DND-41 (cell line): Measurements from ENCODE around the gene EYA2.

ENCODE experiments used
- CTCF ChIP-seq: IDR thresholded peaks from 2 replicates; pipeline ENCODE4 v1.5.1; 2012; ENCODE audit warnings: borderline replicate concordance, low read length, moderate library complexity, mild to moderate bottlenecking; ENCODE audit not compliant: poor library complexity, severe bottlenecking; ENCODE audit errors: extremely low read depth
- EZH2 ChIP-seq: IDR thresholded peaks from 3 replicates; pipeline ENCODE4 v1.6.1; 2012; ENCODE audit warnings: borderline replicate concordance, low read depth, mild to moderate bottlenecking, moderate library complexity, low read length, inconsistent platforms; ENCODE audit not compliant: severe bottlenecking

DNA sequence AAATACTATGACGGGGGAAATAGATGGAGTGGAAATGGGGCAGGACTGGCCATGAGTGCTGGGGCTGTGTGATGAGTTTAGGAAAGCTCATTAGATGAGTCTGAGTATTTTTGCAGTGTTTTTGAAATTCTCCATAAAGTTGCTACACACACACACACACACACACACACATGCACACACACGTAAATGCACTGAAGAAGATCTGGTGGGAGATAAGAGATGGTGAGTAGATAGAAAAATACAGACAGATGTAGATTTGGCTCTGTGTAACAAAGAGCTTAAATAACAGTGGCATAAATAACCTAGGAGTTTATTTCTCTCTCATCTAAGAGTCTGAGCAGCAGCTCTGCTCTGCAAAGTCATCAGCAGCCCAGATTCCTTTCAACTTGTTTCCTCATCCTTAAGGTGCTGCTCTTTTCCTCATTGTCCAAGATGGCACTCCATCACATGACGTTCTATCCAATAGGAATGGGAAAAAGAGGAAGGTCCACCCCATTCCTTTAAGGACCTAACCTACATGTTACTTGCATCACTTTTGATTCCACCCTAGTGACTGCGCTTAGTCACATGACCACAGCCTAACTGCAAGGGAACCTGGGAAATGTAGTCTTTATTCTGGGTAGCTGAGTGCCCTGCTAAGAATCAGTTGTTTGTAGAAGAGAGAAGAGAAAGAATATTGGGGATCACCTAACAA lies 76.4 kb downstream of the EYA2 start:
- TF ChIP-seq CTCF (no peak), EZH2 (no peak)
